Measurements from ENCODE around the gene ATP6V1G3. TPM values are rescaled to one million over a fixed set of nuclear protein-coding genes. Genes with fewer than 3 reads are reported as not detected.

ATP6V1G3 gene
- total RNA-seq, 1 donor from 2014 or later: not detected

DNA sequence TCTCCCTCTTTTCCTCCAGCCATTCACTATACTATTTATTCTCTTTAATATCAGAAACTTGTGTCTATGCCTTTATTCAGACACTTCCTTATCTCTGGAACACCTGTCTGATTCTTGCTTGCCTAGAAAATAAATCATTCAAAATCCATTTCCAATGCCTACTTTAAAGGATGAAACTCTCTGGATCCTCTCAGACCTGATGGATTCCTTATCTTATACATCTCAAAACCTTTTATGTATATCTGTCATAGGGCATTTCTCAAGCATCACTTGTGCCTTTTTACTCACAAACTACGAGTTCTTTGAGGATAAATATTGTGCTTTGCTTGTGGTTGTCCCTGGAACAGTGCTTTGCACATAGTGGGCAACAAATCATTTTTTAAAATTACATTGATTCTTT lies 3.8 kb upstream of the ATP6V1G3 start:
- DNase-seq (ENCODE audit: low spot score): no peak

DNA sequence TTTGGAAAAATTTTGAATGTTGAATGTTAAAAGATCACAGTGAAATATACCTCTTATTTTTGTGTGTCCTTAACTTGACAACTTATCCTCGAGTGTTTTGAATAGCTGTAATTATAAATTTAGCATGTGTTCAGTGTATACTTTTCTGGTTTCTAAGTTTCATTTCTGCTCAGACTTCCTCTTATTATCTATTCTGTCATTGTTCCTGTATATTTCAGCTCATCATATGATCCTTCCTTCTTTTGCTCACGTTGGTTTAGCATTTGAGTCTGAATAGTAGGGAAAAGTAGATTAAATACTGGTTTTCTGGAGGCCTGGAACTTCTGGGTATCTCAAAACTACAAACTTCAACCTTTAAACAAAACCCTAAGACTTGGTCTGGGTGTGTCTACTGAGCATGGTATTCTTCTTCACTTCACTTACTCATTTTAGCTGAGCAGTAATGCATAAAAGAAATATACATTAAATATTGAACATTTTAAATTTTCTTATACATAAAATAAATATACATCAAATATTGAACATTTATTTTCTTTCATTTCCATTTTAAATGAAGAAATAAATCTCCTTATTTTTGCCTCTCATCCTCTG lies 3.3 kb upstream of the ATP6V1G3 start:
- DNase-seq (ENCODE audit: low spot score): no peak
- Mint-ChIP-seq H3K36me3 (ENCODE audit: low read depth) (no peaks in the 10 kb centered on the region), H3K27ac (ENCODE audit: unreplicated experiment) (no peak overlapping the region), H3K9me3 (ENCODE audit: low read depth) (peaks cover 9% of the 10 kb centered on the region), H3K4me3 (ENCODE audit: unreplicated experiment) (no peak overlapping the region), H3K27me3 (ENCODE audit: low read depth) (no peaks in the 10 kb centered on the region), H3K4me1 (ENCODE audit: low read depth) (no peaks in the 10 kb centered on the region)
- TF ChIP-seq CTCF (IDR thresholded peaks at IDR 0.05): no peak

More for the DNA sequence above, 3.8 kb upstream of the ATP6V1G3 start:
- Mint-ChIP-seq H3K9me3 (ENCODE audit: low read depth) (peaks cover 9% of the 10 kb centered on the region), H3K27ac (ENCODE audit: unreplicated experiment) (no peak overlapping the region), H3K4me1 (ENCODE audit: low read depth) (no peaks in the 10 kb centered on the region), H3K36me3 (ENCODE audit: low read depth) (no peaks in the 10 kb centered on the region), H3K4me3 (ENCODE audit: unreplicated experiment) (no peak overlapping the region), H3K27me3 (ENCODE audit: low read depth) (no peaks in the 10 kb centered on the region)
- TF ChIP-seq CTCF (IDR thresholded peaks at IDR 0.05): no peak

- TF ChIP-seq CTCF (IDR thresholded peaks at IDR 0.05): no peak
- no peak for DNase-seq (ENCODE audit: low spot score)
- Mint-ChIP-seq H3K36me3 (ENCODE audit: low read depth) (no peaks in the 10 kb centered on the region), H3K27ac (ENCODE audit: unreplicated experiment) (no peak overlapping the region), H3K27me3 (ENCODE audit: low read depth) (no peaks in the 10 kb centered on the region), H3K4me1 (ENCODE audit: low read depth) (no peaks in the 10 kb centered on the region), H3K4me3 (ENCODE audit: unreplicated experiment) (no peak overlapping the region), H3K9me3 (ENCODE audit: low read depth) (peaks cover 9% of the 10 kb centered on the region)
These were observed 2.2 kb upstream of the ATP6V1G3 start for GRCh38 chr1:198542632-198543031.

DNA sequence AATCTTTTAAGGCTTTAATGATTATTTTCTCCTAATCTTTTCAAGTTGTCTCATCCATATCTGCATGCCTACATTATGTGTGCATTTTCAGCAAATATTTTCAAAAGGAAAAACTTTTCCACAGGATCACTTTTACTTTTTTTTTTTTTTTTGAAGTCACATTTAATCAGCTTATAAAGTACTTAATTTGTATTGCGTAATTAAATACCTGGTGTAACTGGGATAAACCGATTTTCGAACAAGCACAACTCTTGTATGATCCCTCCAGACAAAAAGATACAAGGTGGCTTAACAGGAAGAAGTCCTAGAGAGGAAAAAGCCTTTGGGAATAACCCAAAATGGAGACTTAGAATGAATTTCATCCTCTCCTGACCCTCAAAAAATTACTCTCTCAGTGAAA lies 1.3 kb upstream of the ATP6V1G3 start:
- TF ChIP-seq CTCF (IDR thresholded peaks at IDR 0.05): no peak
- Mint-ChIP-seq H3K4me1 (ENCODE audit: low read depth) (no peaks in the 10 kb centered on the region), H3K36me3 (ENCODE audit: low read depth) (no peaks in the 10 kb centered on the region), H3K27ac (ENCODE audit: unreplicated experiment) (no peak overlapping the region), H3K27me3 (ENCODE audit: low read depth) (no peaks in the 10 kb centered on the region), H3K4me3 (ENCODE audit: unreplicated experiment) (no peak overlapping the region), H3K9me3 (ENCODE audit: low read depth) (peaks cover 3% of the 10 kb centered on the region)
- DNase-seq (ENCODE audit: low spot score): no peak

- no peak for DNase-seq (ENCODE audit: low spot score)
- H3K27me3 Mint-ChIP-seq (ENCODE audit: low read depth): no peaks in the 10 kb centered on the region
- no peak overlapping the region for H3K27ac Mint-ChIP-seq (ENCODE audit: unreplicated experiment)
- no peaks in the 10 kb centered on the region for H3K9me3 Mint-ChIP-seq (ENCODE audit: low read depth)
- no peak for TF ChIP-seq CTCF (IDR thresholded peaks at IDR 0.05)
- H3K36me3 Mint-ChIP-seq (ENCODE audit: low read depth): no peaks in the 10 kb centered on the region
- no peak overlapping the region for H3K4me3 Mint-ChIP-seq (ENCODE audit: unreplicated experiment)
- H3K4me1 Mint-ChIP-seq (ENCODE audit: low read depth): peaks cover 14% of the 10 kb centered on the region
These were observed 1.7 kb downstream of the ATP6V1G3 start for GRCh38 chr1:198538579-198539364.
